CD14-positive monocyte (primary cell): ENCODE results near the gene AP2S1. TPM values are rescaled to one million over a fixed set of nuclear protein-coding genes. Genes with fewer than 3 reads are reported as not detected.

Source experiments
- DNase-seq, 3 donors: peaks; one replicate each; pipeline ENCODE4 v3.0.0-alpha.2; 2011 to 2022
- H2AFZ ChIP-seq: 2 replicates; pipeline ENCODE4 v1.6.0; 2012; ENCODE audit warnings: mild to moderate bottlenecking, low read depth, low read length, inconsistent platforms; ENCODE audit not compliant: insufficient read depth, poor library complexity, severe bottlenecking
- H3K27ac ChIP-seq, 2 donors: 1 replicate in 1 of 2; 2 replicates in 1 of 2; pipeline ENCODE4 v1.5.1; 2012 to 2013; ENCODE audit warnings: low read length in 2 of 2, control low read depth in 1 of 2, inconsistent platforms in 1 of 2, low read depth in 1 of 2, mild to moderate bottlenecking in 1 of 2
- H3K27me3 ChIP-seq, 2 donors: one replicate each; pipeline versions ENCODE4 v1.6.0 to v1.6.1; 2011 to 2013; ENCODE audit warnings: low read length in 2 of 2; ENCODE audit not compliant: control insufficient read depth in 2 of 2, insufficient read depth in 2 of 2
- H3K36me3 ChIP-seq, 2 donors: replicated peaks in 1 of 2; 1 replicate in 1 of 2; 2 replicates in 1 of 2; pipeline versions ENCODE4 v1.5.1 to v1.6.1; 2012 to 2013; ENCODE audit warnings: low read length in 2 of 2, control low read depth in 1 of 2, inconsistent platforms in 1 of 2, mild to moderate bottlenecking in 1 of 2; ENCODE audit not compliant: insufficient read depth in 2 of 2, control insufficient read depth in 1 of 2
- H3K4me1 ChIP-seq, 2 donors: 1 replicate in 1 of 2; 2 replicates in 1 of 2; pipeline versions ENCODE4 v1.5.1 to v1.6.1; 2012 to 2013; ENCODE audit warnings: low read length in 2 of 2, control low read depth in 1 of 2, inconsistent platforms in 1 of 2, mild to moderate bottlenecking in 1 of 2, moderate library complexity in 1 of 2; ENCODE audit not compliant: insufficient read depth in 2 of 2, control insufficient read depth in 1 of 2
- H3K4me2 ChIP-seq: replicated peaks from 2 replicates; pipeline ENCODE3; 2012; ENCODE audit warnings: low read length, moderate library complexity, mild to moderate bottlenecking; ENCODE audit not compliant: poor library complexity, severe bottlenecking; ENCODE audit errors: extremely low read depth
- H3K4me3 ChIP-seq, 3 experiments: fragments of 200-600 bp in 1 of 3; sonication (generic) in 1 of 3; replicated peaks in 1 of 3; 1 replicate in 2 of 3; 2 replicates in 1 of 3; pipeline ENCODE4 v1.5.1; 2011 to 2013; ENCODE audit warnings: low read length in 3 of 3, mild to moderate bottlenecking in 3 of 3, control low read depth in 2 of 3, low read depth in 2 of 3, inconsistent platforms in 1 of 3, moderate library complexity in 1 of 3
- H3K79me2 ChIP-seq: 2 replicates; pipeline ENCODE4 v1.6.0; 2012; ENCODE audit warnings: mild to moderate bottlenecking, control low read depth, inconsistent platforms, low read length, moderate library complexity; ENCODE audit not compliant: insufficient read depth
- H3K9ac ChIP-seq: 2 replicates; pipeline ENCODE4 v1.6.0; 2017; ENCODE audit warnings: low read length, mild to moderate bottlenecking; ENCODE audit not compliant: insufficient read depth, poor library complexity, severe bottlenecking
- H3K9me3 ChIP-seq, 2 donors: replicated peaks in 1 of 2; 1 replicate in 1 of 2; 2 replicates in 1 of 2; pipeline versions ENCODE4 v1.5.1 to v1.6.1; 2012 to 2013; ENCODE audit warnings: low read length in 2 of 2, control low read depth in 1 of 2; ENCODE audit not compliant: control insufficient read depth in 1 of 2, insufficient read depth in 1 of 2
- H4K20me1 ChIP-seq: 2 replicates; pipeline ENCODE4 v1.6.0; 2012; ENCODE audit warnings: mild to moderate bottlenecking, low read length, control low read depth, moderate library complexity; ENCODE audit not compliant: insufficient read depth
- H3K27ac Mint-ChIP-seq, 7 donors: one replicate each; pipeline ENCODE4 v1.8.0; 2020; ENCODE audit warnings: mild to moderate bottlenecking in 7 of 7, mixed read lengths in 7 of 7, moderate library complexity in 6 of 7, inconsistent platforms in 2 of 7
- H3K27me3 Mint-ChIP-seq, 3 donors: one replicate each; pipeline ENCODE4 v1.8.0; 2021 to 2022; ENCODE audit warnings: low read depth in 3 of 3, mild to moderate bottlenecking in 3 of 3, mixed read lengths in 3 of 3, moderate library complexity in 3 of 3, inconsistent platforms in 1 of 3
- H3K36me3 Mint-ChIP-seq, 2 donors: one replicate each; pipeline ENCODE4 v1.8.0; 2020; ENCODE audit warnings: mixed read lengths in 2 of 2, inconsistent platforms in 1 of 2, mild to moderate bottlenecking in 1 of 2
- H3K4me1 Mint-ChIP-seq: one replicate; pipeline ENCODE4 v1.8.0; 2020; ENCODE audit warnings: mild to moderate bottlenecking, mixed read lengths
- H3K4me3 Mint-ChIP-seq, 2 donors: one replicate each; pipeline ENCODE4 v1.8.0; 2020; ENCODE audit warnings: mild to moderate bottlenecking in 2 of 2, mixed read lengths in 2 of 2, moderate library complexity in 1 of 2
- H3K9me3 Mint-ChIP-seq, 7 donors: one replicate each; pipeline ENCODE4 v1.8.0; 2020 to 2022; ENCODE audit warnings: mixed read lengths in 7 of 7, mild to moderate bottlenecking in 6 of 7, moderate library complexity in 6 of 7, inconsistent platforms in 2 of 7
- CTCF ChIP-seq: fragments of 200-600 bp; IDR thresholded peaks from one replicate; pipeline ENCODE4 v1.8.0; 2022; ENCODE audit warnings: antibody characterized with exemption, mild to moderate bottlenecking
- WGBS: methylation state at CpG from one replicate; pipeline ENCODE4 v1.1.5; 2013; ENCODE audit warnings: missing lambda C conversion rate; ENCODE audit not compliant: insufficient coverage; 5-methylcytosine and 5-hydroxymethylcytosine counted together
- intact Hi-C, 2 donors: fragments of 100-400 bp; cut with micrococcal nuclease; formaldehyde crosslinking; loops; one replicate each; pipeline versions ENCODE4 v1.15.0 to v1.15.1; 2023
- polyA plus RNA-seq, 3 donors: library from polyadenylated mRNA; depleted of rRNA in 1 of 3; unstranded in 2 of 3; stranded (reverse) in 1 of 3; fragments of 300-500 nt in 2 of 3; fragments of >200 nt in 1 of 3; fragmentation: Illumina TruSeq in 2 of 3; gene quantifications; 1 replicate in 2 of 3; 2 replicates in 1 of 3; pipeline ENCODE4 v1.2.3, GENCODE V29; 2012 to 2021

Gene AP2S1
- polyA plus RNA-seq, 3 donors: 123 to 194 (median 170) TPM

DNA sequence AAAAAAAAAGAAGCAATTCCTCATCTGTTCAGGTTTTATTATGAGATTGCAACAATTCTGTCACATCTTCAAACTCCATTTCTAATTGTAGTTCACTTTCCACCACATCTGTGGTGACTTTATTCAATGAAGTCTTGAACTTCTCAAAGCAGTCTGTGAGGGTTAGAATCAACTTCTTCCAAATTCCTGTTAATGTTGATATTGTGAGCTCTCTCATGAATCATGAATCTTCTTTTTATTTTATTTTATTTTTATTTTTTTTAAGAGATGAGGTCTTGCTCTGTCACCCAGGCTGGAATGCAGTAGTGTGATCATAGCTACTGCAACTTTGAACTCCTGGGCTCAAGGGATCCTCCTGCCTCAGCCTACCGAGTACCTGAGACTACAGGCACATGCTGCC, 29.8 kb upstream of the AP2S1 start:
- Mint-ChIP-seq H3K36me3 (peaks cover 5 to 7% of the 10 kb centered on the region in 2 donors), H3K4me3 (no peak overlapping the region), H3K27ac (no peak overlapping the region), H3K9me3 (no peaks in the 10 kb centered on the region), H3K4me1 (peaks cover 1% of the 10 kb centered on the region), H3K27me3 (no peaks in the 10 kb centered on the region)
- H3K4me3 ChIP-seq: no peak overlapping the region
- H4K20me1 ChIP-seq: peaks cover 35% of the 10 kb centered on the region
- no peaks in the 10 kb centered on the region for H3K4me1 ChIP-seq
- H3K27me3 ChIP-seq: no peaks in the 10 kb centered on the region
- intact Hi-C loops: no loop called here
- H3K27ac ChIP-seq: no peak overlapping the region
- no CpG with 5 or more reads among the region's 1 CpG for WGBS
- peaks cover 56% of the 10 kb centered on the region for H3K79me2 ChIP-seq
- DNase-seq: no peak
- peaks cover 0 to 6% of the 10 kb centered on the region in 2 donors for H3K36me3 ChIP-seq
- TF ChIP-seq CTCF: no peak
- no peak overlapping the region for H3K9ac ChIP-seq
- H3K9me3 ChIP-seq: no peaks in the 10 kb centered on the region
- no peak overlapping the region for H2AFZ ChIP-seq
- no peak overlapping the region for H3K4me2 ChIP-seq

DNA sequence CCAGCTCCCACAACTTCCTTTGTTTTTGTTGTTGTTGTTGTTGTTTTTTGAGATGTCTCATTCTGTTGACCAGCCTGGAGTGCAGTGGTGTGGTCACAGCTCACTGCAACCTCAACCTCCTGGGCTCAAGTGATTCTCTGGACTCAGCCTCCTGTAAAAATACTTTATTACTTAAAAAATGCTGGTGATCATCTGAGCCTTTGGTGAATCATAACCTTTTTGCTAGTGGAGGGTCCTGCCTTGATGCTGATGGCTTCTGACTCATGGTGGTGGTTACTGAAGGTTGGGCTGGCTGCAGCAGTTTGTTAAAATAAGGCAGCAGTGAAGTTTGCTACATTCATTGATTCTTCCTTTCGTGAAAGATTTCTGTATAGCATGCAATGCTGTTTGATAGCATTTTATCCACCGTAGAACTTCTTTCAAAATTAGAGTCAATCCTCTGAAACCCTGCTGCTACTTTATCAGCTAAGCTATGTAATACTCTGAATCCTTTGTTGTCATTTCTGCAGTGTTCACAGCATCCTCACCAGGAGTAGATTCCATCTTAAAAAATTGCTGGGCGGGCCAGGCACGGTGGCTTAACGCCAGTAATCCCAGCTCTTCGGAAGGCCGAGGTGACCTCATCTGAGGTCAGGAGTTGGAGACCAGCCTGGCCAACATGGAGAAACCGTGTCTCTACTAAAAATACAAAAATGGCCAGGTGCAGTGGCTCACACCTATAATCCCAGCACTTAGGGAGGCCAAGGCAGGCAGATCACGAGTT, 28.1 kb upstream of the AP2S1 start:
- H3K27me3 Mint-ChIP-seq: no peaks in the 10 kb centered on the region
- Histone ChIP-seq H2AFZ (no peak overlapping the region), H3K9me3 (no peaks in the 10 kb centered on the region), H3K79me2 (peaks cover 45% of the 10 kb centered on the region), H3K27me3 (no peaks in the 10 kb centered on the region), H3K27ac (no peak overlapping the region), H3K36me3 (peaks cover 0 to 12% of the 10 kb centered on the region in 2 donors), H3K4me2 (no peak overlapping the region), H3K4me3 (no peak overlapping the region), H4K20me1 (peaks cover 24% of the 10 kb centered on the region), H3K4me1 (no peaks in the 10 kb centered on the region), H3K9ac (no peak overlapping the region)
- intact Hi-C loops: no loop called here
- no peak overlapping the region for H3K4me3 Mint-ChIP-seq
- H3K27ac Mint-ChIP-seq: no peak overlapping the region
- DNase-seq: no peak
- H3K9me3 Mint-ChIP-seq: no peaks in the 10 kb centered on the region
- peaks cover 10% of the 10 kb centered on the region in 2 donors for H3K36me3 Mint-ChIP-seq
- no peak for TF ChIP-seq CTCF
- no peaks in the 10 kb centered on the region for H3K4me1 Mint-ChIP-seq
- WGBS: 97% methylated on average over 7 of the region's 9 CpGs
